ENCODE data around the gene PEX5L. TPM values are rescaled to one million over a fixed set of nuclear protein-coding genes. Genes with fewer than 3 reads are reported as not detected.

Gene PEX5L
- total and polyA plus RNA-seq, 2 donors (not counting 1 experiment from before 2014, with no cell fraction given), result not detected

DNA sequence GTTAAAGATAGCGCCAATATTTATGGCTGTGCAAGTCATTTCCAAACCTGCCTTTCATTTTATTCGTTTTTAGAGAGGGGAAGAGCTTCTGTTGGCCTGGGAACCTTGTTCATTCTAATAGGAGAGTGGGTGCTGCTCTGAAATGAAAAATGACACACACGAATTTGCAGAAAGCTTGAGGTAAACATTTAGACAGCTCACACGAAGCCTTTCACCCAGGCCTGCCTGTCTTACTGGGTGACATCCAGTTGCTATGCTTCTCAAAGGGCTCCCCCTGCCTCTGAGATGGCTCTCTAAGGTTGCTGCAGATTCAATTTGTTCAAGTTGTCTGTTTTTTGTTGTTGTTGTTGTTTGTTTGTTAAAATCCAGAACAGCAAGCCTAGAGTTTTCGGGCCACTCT is 18.2 kb downstream of the PEX5L start:
- H3K27me3 Mint-ChIP-seq, result no peaks in the 10 kb centered on the region
- no peaks in the 10 kb centered on the region for H3K4me1 Mint-ChIP-seq
- no peaks in the 10 kb centered on the region for H3K27me3 ChIP-seq (replicated peaks in 1 of 4; ENCODE audit: control extremely low read depth in 1 of 4, control insufficient read depth in 3 of 4, insufficient read depth in 4 of 4, low read length in 3 of 4)
- ChIA-PET POLR2A (no interaction called here), CTCF (no interaction called here)
- no peak for TF ChIP-seq EZH2 (IDR thresholded peaks at IDR 0.05; ENCODE audit: borderline replicate concordance, insufficient read depth, low read depth, low read length, poor library complexity, severe bottlenecking)
- TF ChIP-seq, protein P1, sequence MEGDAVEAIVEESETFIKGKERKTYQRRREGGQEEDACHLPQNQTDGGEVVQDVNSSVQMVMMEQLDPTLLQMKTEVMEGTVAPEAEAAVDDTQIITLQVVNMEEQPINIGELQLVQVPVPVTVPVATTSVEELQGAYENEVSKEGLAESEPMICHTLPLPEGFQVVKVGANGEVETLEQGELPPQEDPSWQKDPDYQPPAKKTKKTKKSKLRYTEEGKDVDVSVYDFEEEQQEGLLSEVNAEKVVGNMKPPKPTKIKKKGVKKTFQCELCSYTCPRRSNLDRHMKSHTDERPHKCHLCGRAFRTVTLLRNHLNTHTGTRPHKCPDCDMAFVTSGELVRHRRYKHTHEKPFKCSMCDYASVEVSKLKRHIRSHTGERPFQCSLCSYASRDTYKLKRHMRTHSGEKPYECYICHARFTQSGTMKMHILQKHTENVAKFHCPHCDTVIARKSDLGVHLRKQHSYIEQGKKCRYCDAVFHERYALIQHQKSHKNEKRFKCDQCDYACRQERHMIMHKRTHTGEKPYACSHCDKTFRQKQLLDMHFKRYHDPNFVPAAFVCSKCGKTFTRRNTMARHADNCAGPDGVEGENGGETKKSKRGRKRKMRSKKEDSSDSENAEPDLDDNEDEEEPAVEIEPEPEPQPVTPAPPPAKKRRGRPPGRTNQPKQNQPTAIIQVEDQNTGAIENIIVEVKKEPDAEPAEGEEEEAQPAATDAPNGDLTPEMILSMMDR (IDR thresholded peaks at IDR 0.05), result no peak
- H3K4me3 ChIP-seq (ENCODE audit: control extremely low read depth in 1 of 5, extremely low read depth in 1 of 5, insufficient read depth in 1 of 5, low read depth in 2 of 5, low read length in 4 of 5), result no peak overlapping the region
- H3K9ac ChIP-seq (ENCODE audit: low read length), result no peak overlapping the region
- H3K27ac ChIP-seq (ENCODE audit: low read length in 2 of 2), result no peak overlapping the region
- H3K9me3 Mint-ChIP-seq (ENCODE audit: insufficient read depth), result no peaks in the 10 kb centered on the region
- WGBS (ENCODE audit: insufficient coverage), result 31% methylated on average over 2 of the region's 5 CpGs
- H3K36me3 ChIP-seq (replicated peaks in 1 of 2; ENCODE audit: control extremely low read depth in 1 of 2, control insufficient read depth in 1 of 2, extremely low read depth in 1 of 2, insufficient read depth in 2 of 2, low read length in 1 of 2), result no peaks in the 10 kb centered on the region
- H3K79me2 ChIP-seq (ENCODE audit: control insufficient read depth, insufficient read depth, low read length), result no peaks in the 10 kb centered on the region
- DNase-seq, result no peak
- H3K27ac Mint-ChIP-seq, result no peak overlapping the region
- no peaks in the 10 kb centered on the region for H3K4me1 ChIP-seq (ENCODE audit: control insufficient read depth in 2 of 2, insufficient read depth in 2 of 2, low read length in 2 of 2)
- H3K9me3 ChIP-seq (ENCODE audit: control extremely low read depth in 1 of 3, control insufficient read depth in 2 of 3, insufficient read depth in 1 of 3, low read length in 2 of 3), result no peaks in the 10 kb centered on the region
- H3K4me3 Mint-ChIP-seq, result no peak overlapping the region
- H4K20me1 ChIP-seq (ENCODE audit: control insufficient read depth, insufficient read depth, low read length, poor library complexity, severe bottlenecking), result no peaks in the 10 kb centered on the region
- ATAC-seq (ENCODE audit: low read depth), result no peak
- H2AFZ ChIP-seq (ENCODE audit: insufficient read depth, low read depth, low read length, poor library complexity, severe bottlenecking), result no peak overlapping the region
- intact Hi-C loops (cut with micrococcal nuclease), result no loop called here
- H3K4me2 ChIP-seq (replicated peaks; ENCODE audit: low read depth, low read length, poor library complexity, severe bottlenecking), result no peak overlapping the region

DNA sequence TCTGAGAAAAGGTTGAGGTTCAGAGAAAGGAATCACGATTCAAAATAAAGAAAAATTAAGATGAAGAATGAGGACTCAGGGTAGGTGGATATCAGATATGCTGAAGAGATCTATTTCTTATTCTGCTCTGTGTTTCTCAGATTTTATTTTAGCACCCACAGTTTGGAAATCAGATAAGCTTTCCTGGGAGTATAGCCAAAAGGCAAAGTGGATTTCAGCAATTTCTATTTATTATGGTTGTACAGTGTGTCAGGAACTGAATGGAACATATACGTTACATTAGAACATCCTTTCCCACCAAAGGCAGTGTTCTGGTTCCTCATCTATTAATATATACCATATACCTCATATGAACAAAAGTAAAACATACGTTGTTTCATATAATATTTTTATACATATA is 18.9 kb downstream of the PEX5L start:
- DNase-seq (no peak), ATAC-seq (ENCODE audit: low read depth) (no peak)
- Histone ChIP-seq H3K9ac (ENCODE audit: low read length) (no peak overlapping the region), H3K27ac (ENCODE audit: low read length in 2 of 2) (no peak overlapping the region), H3K4me1 (ENCODE audit: control insufficient read depth in 2 of 2, insufficient read depth in 2 of 2, low read length in 2 of 2) (no peaks in the 10 kb centered on the region), H3K9me3 (ENCODE audit: control extremely low read depth in 1 of 3, control insufficient read depth in 2 of 3, insufficient read depth in 1 of 3, low read length in 2 of 3) (no peaks in the 10 kb centered on the region), H3K36me3 (replicated peaks in 1 of 2; ENCODE audit: control extremely low read depth in 1 of 2, control insufficient read depth in 1 of 2, extremely low read depth in 1 of 2, insufficient read depth in 2 of 2, low read length in 1 of 2) (no peaks in the 10 kb centered on the region), H3K27me3 (replicated peaks in 1 of 4; ENCODE audit: control extremely low read depth in 1 of 4, control insufficient read depth in 3 of 4, insufficient read depth in 4 of 4, low read length in 3 of 4) (no peaks in the 10 kb centered on the region), H3K79me2 (ENCODE audit: control insufficient read depth, insufficient read depth, low read length) (no peaks in the 10 kb centered on the region), H3K4me2 (replicated peaks; ENCODE audit: low read depth, low read length, poor library complexity, severe bottlenecking) (no peak overlapping the region), H3K4me3 (ENCODE audit: control extremely low read depth in 1 of 5, extremely low read depth in 1 of 5, insufficient read depth in 1 of 5, low read depth in 2 of 5, low read length in 4 of 5) (no peak overlapping the region), H4K20me1 (ENCODE audit: control insufficient read depth, insufficient read depth, low read length, poor library complexity, severe bottlenecking) (no peaks in the 10 kb centered on the region), H2AFZ (ENCODE audit: insufficient read depth, low read depth, low read length, poor library complexity, severe bottlenecking) (no peak overlapping the region)
- no peaks in the 10 kb centered on the region for H3K4me1 Mint-ChIP-seq
- ChIA-PET CTCF (no interaction called here), POLR2A (no interaction called here)
- no peak overlapping the region for H3K27ac Mint-ChIP-seq
- TF ChIP-seq, protein P1 (IDR thresholded peaks at IDR 0.05), result no peak
- TF ChIP-seq EZH2 (IDR thresholded peaks at IDR 0.05; ENCODE audit: borderline replicate concordance, insufficient read depth, low read depth, low read length, poor library complexity, severe bottlenecking), result no peak
- no peaks in the 10 kb centered on the region for H3K9me3 Mint-ChIP-seq (ENCODE audit: insufficient read depth)
- intact Hi-C loops (cut with micrococcal nuclease), result no loop called here
- H3K27me3 Mint-ChIP-seq, result no peaks in the 10 kb centered on the region
- 60% methylated on average over 1 of the region's 3 CpGs for WGBS (ENCODE audit: insufficient coverage)
- no peak overlapping the region for H3K4me3 Mint-ChIP-seq
